GM12873 (cell line): ENCODE results near the gene PRUNE2.

Experiments used
- CTCF ChIP-seq: IDR thresholded peaks from 2 replicates; pipeline ENCODE4 v1.5.1; 2012; ENCODE audit warnings: low read depth, mild to moderate bottlenecking, moderate library complexity, low read length, control low read depth; ENCODE audit not compliant: insufficient read depth; ENCODE audit errors: missing control alignments

The PRUNE2 gene

GRCh38 chr9:76649894-76650293 is 256.0 kb downstream of the PRUNE2 start:
- TF ChIP-seq CTCF, result no peak

GRCh38 chr9:76646249-76646648 is 259.7 kb downstream of the PRUNE2 start:
- TF ChIP-seq CTCF, result no peak

DNA sequence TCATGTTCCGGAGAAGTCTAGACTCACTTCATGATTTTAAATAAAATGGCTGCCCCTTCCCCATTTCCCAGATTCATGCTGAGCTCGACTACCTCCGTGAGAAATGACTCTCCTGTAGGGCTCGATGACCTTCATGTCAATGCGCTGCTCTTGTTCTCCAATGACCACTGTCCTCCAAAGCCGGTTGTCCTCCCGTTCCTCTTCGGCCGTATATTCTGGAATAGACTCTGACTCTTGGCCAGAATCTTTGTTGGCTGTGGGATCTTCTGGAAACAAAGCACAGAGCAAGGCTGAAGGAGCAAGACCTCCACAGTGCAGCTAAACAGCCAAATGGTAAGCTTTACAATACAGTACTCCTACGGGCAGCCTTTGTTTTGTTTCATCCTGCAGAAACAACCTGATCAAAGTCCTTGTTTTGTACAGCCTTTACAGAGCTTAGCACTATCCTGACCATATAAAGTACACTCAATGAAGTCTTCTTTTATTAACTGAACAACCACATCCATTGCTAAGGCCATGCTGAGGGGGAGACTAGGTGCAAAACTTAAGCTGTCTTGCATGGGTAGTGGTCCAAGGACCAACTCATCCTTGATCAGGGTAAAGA is 261.2 kb downstream of the PRUNE2 start:
- no peak for TF ChIP-seq CTCF

- TF ChIP-seq CTCF, result no peak
These were observed 261.7 kb downstream of the PRUNE2 start for GRCh38 chr9:76644171-76644570.

DNA sequence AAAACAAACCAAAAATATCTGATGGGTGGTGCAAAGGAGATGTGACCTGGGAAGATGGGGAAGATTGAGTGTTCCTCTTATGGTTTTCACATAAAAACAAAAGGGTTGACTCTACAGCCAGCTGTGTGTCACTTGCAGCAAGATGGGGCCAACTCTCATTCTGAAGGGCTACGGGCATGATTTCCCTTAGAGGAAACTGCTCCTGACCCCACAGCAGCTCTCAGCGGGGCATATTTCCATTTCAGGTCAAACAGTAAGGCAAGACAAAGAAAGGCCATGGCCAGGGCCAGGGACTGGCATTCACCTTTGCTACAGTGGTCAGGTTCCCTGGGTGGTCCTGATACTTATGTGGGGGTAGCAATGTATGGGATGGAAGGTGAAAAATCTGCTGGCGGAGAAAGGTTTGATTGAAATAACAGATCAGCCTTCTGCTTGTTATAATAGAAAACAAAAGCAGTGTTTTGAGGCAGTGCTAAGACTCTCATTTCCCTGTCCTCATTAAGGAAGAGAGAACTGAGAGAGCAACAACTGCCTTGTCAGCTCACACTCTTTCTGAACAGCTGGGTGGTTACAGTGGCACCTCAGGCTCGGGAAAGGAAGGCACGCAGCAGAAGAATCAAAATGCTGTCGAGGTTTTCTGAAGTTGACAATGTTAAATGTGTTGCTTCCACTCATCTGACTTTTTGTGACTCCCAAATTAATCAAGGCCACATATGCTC is 262.4 kb downstream of the PRUNE2 start:
- no peak for TF ChIP-seq CTCF

DNA sequence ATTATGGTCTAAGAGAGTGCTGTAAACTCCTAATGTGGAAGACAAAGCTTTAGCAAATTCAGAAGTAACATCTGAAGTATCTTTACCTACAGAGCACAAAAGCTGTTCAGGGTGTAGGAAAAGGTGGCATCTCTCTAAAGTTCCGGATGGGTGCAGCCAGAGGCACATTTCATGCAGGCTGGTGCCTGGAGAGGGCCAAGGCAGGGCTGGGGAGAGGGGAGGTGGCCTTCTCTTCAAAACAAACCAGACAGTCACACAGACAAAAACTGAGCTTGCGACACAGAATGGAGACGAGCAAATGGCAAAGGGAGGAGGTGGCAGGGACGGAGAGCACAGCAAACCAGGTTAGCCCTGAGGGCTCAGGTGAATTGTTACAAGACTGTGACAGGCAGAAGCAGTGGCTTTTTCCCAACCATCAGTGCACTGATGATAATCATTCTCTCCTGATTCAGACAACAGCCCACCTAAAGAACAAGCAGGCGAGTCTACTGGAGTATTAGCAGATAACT is 263.2 kb downstream of the PRUNE2 start:
- no peak for TF ChIP-seq CTCF

GRCh38 chr9:76642074-76642473 is 263.8 kb downstream of the PRUNE2 start:
- no peak for TF ChIP-seq CTCF
